Measurements from ENCODE around the gene SFRP2. TPM values are rescaled to one million over a fixed set of nuclear protein-coding genes. Genes with fewer than 3 reads are reported as not detected.

SFRP2 gene
- total and polyA plus RNA-seq, 2 donors (not counting 1 experiment from before 2014, with no cell fraction given): not detected

DNA sequence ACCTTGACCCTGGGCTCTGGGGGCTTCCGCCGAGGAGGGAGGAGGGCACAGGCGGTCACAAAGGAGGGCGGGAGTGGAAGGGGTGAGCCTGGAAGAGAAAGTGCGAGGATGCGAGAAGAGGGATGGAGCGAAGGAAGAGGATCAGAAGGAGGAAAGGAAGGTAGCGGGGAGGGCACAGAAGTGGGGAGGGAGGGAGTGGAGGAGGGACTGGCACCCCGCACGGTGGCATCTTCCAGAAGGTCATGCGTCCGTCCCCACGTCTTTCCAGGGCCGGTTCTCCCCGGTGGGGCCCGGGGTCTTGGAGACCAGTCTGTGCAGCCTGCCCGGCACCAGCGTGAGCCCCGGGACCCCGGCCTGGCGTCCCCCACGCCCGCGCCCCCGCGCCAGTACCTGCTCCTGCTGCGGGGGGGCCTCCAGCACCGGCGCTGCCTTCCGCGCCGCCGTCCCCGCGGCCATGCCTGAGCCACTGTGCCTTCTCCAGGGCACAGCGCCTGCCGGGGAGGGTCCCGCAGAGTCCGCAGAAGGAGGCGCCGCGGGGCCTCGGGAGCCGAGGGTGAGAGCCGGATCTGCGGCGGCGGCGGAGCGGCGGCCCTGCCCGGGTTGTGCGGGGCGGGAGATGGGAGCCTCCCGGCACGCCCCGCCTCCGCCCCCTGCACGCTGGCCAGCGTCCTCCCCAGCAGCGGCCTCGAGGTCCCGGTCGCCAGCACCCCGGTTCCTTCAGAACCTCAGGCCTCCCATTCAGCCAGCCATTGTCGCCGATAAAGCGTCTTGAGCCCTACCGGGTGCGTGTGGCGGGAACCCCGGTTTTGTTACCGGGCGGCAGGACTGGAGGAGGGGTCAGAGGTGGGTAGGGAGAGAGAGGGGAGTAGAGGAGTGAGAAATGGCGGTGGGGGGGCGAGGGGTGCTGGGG, 29.2 kb downstream of the SFRP2 start, which contains the start of gene RNF175:
TSS of gene RNF175 (minus strand) at position 618 of the 910 bp plus-strand sequence. CDS start at position 456, 162 bp downstream.
- H2AFZ ChIP-seq (ENCODE audit: insufficient read depth, low read depth, low read length, poor library complexity, severe bottlenecking): peak within 1 kb of the TSS; percentile 76

More for the DNA sequence above, 29.2 kb downstream of the SFRP2 start, which contains the start of gene RNF175:
- Histone ChIP-seq H4K20me1 (ENCODE audit: control insufficient read depth, insufficient read depth, low read length, poor library complexity, severe bottlenecking) (no peaks in the 10 kb centered on the region), H3K4me3 (ENCODE audit: control extremely low read depth in 1 of 5, extremely low read depth in 1 of 5, insufficient read depth in 1 of 5, low read depth in 2 of 5, low read length in 4 of 5) (peak within 1 kb of the TSS in 3 of 5 experiments; percentile 23 to 46 (median 34)), H3K9me3 (ENCODE audit: control extremely low read depth in 1 of 3, control insufficient read depth in 2 of 3, insufficient read depth in 1 of 3, low read length in 2 of 3) (peaks cover 0 to 8% (median 2%) of the 10 kb centered on the region in 3 donors), H3K27ac (ENCODE audit: low read length in 2 of 2) (no peak within 1 kb of the TSS), H3K79me2 (ENCODE audit: control insufficient read depth, insufficient read depth, low read length) (no peaks in the 10 kb centered on the region), H3K9ac (ENCODE audit: low read length) (peak within 1 kb of the TSS; percentile 49), H3K27me3 (replicated peaks in 1 of 4; ENCODE audit: control extremely low read depth in 1 of 4, control insufficient read depth in 3 of 4, insufficient read depth in 4 of 4, low read length in 3 of 4) (peaks cover 0 to 44% (median 29%) of the 10 kb centered on the region in 4 experiments), H3K36me3 (replicated peaks in 1 of 2; ENCODE audit: control extremely low read depth in 1 of 2, control insufficient read depth in 1 of 2, extremely low read depth in 1 of 2, insufficient read depth in 2 of 2, low read length in 1 of 2) (no peaks in the 10 kb centered on the region), H3K4me2 (replicated peaks; ENCODE audit: low read depth, low read length, poor library complexity, severe bottlenecking) (peak within 1 kb of the TSS; percentile 73), H3K4me1 (ENCODE audit: control insufficient read depth in 2 of 2, insufficient read depth in 2 of 2, low read length in 2 of 2) (peaks cover 10 to 14% of the 10 kb centered on the region in 2 donors)
- ChIA-PET POLR2A (no interaction called here), CTCF (no interaction called here)
- intact Hi-C loops (cut with micrococcal nuclease): no loop called here
- 16% methylated on average over 74 of the region's 76 CpGs for WGBS (ENCODE audit: insufficient coverage)
- ATAC-seq (ENCODE audit: low read depth) (no peak), DNase-seq (peak; percentile 18)
- Mint-ChIP-seq H3K4me3 (peak within 1 kb of the TSS; percentile 69), H3K9me3 (ENCODE audit: insufficient read depth) (peaks cover 2% of the 10 kb centered on the region), H3K4me1 (peaks cover 4% of the 10 kb centered on the region), H3K27me3 (peaks cover 58% of the 10 kb centered on the region), H3K27ac (no peak within 1 kb of the TSS)
- no peak for TF ChIP-seq CTCF (IDR thresholded peaks at IDR 0.05)
- no peak for TF ChIP-seq EZH2 (IDR thresholded peaks at IDR 0.05; ENCODE audit: borderline replicate concordance, insufficient read depth, low read depth, low read length, poor library complexity, severe bottlenecking)
